ENCODE data around the gene U2AF1L4. TPM values are rescaled to one million over a fixed set of nuclear protein-coding genes. Genes with fewer than 3 reads are reported as not detected.

U2AF1L4 gene
- 10 to 100 TPM; 63.7 to 78.2 (median 73.0) TPM for total RNA-seq
- 25.0 TPM for total RNA-seq (2013)

DNA sequence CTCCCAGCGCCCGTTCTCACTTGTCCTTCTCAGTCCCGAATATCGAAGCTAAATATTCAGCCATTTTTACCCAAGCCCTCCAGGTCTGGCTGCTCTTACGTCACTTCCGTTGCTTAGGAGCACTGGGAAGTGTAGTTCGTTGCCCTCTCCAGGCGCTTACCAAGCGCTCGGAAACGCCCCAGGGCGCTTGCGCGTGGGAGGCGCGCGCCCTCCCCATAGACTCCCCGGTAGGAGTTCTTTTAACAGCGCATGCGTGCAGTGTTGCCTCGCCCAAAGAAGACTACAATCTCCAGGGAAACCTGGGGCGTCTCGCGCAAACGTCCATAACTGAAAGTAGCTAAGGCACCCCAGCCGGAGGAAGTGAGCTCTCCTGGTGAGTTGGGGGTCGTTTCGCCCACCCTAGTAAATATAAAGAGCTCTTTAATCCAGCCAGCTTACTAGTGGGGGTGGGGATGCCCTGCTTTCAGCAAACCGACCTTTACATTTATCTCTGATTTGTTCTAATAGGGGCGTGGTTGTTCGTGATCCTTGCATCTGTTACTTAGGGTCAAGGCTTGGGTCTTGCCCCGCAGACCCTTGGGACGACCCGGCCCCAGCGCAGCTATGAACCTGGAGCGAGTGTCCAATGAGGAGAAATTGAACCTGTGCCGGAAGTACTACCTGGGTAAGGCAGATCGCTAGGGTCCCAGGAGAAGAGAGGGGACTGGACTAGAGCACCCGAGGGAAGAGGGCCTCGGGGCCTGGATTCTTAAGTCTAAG is at the start of gene U2AF1L4, which contains the start of gene PSENEN:
U2AF1L4 (minus strand) TSS at position 91 of the 759 bp plus-strand sequence; CDS start at position 64, 27 bp downstream.
PSENEN (plus strand) TSS at position 324 of the 759 bp plus-strand sequence; CDS start at position 604, 280 bp downstream.
- Histone ChIP-seq H3K27ac (ENCODE audit: low read length) (peak within 1 kb of the TSS; percentile 100), H3K36me3 (ENCODE audit: control insufficient read depth, insufficient read depth, low read length) (no peaks in the 10 kb centered on the region), H3K9me3 (ENCODE audit: control insufficient read depth, insufficient read depth, low read length) (no peaks in the 10 kb centered on the region), H3K4me1 (ENCODE audit: control insufficient read depth, insufficient read depth, low read length) (peaks cover 72% of the 10 kb centered on the region), H3K27me3 (ENCODE audit: control insufficient read depth, insufficient read depth, low read length) (no peaks in the 10 kb centered on the region), H3K4me3 (ENCODE audit: low read length) (peak within 1 kb of the TSS; percentile 88)
- under 1% methylated on average over 37 of the region's 40 CpGs for WGBS (ENCODE audit: insufficient coverage)
- peak within 1 kb of the TSS; percentile 96 to 99 for H3K27ac Mint-ChIP-seq
- peak within 1 kb of the TSS; percentile 99 for H3K4me3 Mint-ChIP-seq
- no peaks in the 10 kb centered on the region for H3K36me3 Mint-ChIP-seq
- ATAC-seq (peak; percentile 55 to 80 (median 65)), DNase-seq (peak; percentile 93 to 100)
- intact Hi-C loops (cut with micrococcal nuclease) = loop anchor here (1.0 to 10.0 kb wide), 6 partner anchors 28 to 372 kb away; partner anchors contain the start of genes ARHGAP33, COX6B1, HCST and NFKBID
- H3K4me1 Mint-ChIP-seq = peaks cover 48 to 66% of the 10 kb centered on the region in 2 donors
- TF ChIP-seq, protein P1, sequence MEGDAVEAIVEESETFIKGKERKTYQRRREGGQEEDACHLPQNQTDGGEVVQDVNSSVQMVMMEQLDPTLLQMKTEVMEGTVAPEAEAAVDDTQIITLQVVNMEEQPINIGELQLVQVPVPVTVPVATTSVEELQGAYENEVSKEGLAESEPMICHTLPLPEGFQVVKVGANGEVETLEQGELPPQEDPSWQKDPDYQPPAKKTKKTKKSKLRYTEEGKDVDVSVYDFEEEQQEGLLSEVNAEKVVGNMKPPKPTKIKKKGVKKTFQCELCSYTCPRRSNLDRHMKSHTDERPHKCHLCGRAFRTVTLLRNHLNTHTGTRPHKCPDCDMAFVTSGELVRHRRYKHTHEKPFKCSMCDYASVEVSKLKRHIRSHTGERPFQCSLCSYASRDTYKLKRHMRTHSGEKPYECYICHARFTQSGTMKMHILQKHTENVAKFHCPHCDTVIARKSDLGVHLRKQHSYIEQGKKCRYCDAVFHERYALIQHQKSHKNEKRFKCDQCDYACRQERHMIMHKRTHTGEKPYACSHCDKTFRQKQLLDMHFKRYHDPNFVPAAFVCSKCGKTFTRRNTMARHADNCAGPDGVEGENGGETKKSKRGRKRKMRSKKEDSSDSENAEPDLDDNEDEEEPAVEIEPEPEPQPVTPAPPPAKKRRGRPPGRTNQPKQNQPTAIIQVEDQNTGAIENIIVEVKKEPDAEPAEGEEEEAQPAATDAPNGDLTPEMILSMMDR (IDR thresholded peaks at IDR 0.05) = no peak
- no peaks in the 10 kb centered on the region for H3K27me3 Mint-ChIP-seq (ENCODE audit: low read depth in 2 of 2)
- no peaks in the 10 kb centered on the region for H3K9me3 Mint-ChIP-seq

DNA sequence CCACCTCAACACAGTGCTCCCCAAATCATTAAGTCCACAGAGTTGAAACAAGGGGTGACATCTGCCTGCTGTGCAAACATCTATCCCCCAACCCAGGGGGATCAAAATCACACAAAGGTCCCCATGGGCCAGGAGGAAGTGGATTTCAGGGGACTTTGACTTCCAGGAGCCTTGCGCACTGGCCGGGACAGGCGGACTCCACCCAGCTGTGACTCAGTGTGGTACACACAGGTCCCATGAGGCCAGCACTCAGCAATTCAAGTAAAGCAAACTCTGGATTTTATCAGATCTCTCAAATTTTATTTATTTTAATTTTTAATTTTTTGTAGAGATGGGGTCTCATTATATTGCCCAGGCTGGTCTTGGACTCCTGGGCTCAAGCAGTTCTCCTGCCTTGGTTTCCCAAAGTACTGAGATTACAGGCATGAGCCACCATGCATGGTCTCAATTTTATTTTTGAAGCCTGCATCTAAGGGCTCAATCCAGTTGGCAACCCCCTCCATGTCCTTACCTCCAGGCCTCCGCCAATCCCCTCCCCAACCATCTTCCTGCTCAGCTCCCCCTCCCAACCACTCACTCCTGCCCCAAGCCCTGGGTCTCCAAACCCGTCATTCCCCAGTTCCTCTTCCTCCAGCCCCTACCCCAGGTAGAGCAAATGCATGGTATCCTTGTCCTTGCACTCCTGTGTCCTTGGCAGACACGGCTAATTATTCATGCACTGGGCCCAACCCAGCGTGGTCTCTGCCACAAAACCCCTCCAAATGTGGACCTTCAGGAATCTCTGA is 48.4 kb upstream of the U2AF1L4 start:
- Histone ChIP-seq H3K9me3 (ENCODE audit: control insufficient read depth, insufficient read depth, low read length) (no peaks in the 10 kb centered on the region), H3K27ac (ENCODE audit: low read length) (no peak overlapping the region), H3K36me3 (ENCODE audit: control insufficient read depth, insufficient read depth, low read length) (no peaks in the 10 kb centered on the region), H3K4me1 (ENCODE audit: control insufficient read depth, insufficient read depth, low read length) (peaks cover 9% of the 10 kb centered on the region), H3K27me3 (ENCODE audit: control insufficient read depth, insufficient read depth, low read length) (peaks cover 5% of the 10 kb centered on the region), H3K4me3 (ENCODE audit: low read length) (no peak overlapping the region)
- Mint-ChIP-seq H3K27ac (no peak overlapping the region), H3K36me3 (no peaks in the 10 kb centered on the region), H3K9me3 (no peaks in the 10 kb centered on the region), H3K4me1 (peaks cover 0 to 11% of the 10 kb centered on the region in 2 donors), H3K4me3 (no peak overlapping the region), H3K27me3 (ENCODE audit: low read depth in 2 of 2) (peaks cover 0 to 23% of the 10 kb centered on the region in 2 donors)
- intact Hi-C loops (cut with micrococcal nuclease) = no loop called here
- DNase-seq (no peak), ATAC-seq (no peak)
- WGBS (ENCODE audit: insufficient coverage) = 75% methylated on average over 7 of the region's 7 CpGs
- TF ChIP-seq, protein P1 (IDR thresholded peaks at IDR 0.05) = no peak

DNA sequence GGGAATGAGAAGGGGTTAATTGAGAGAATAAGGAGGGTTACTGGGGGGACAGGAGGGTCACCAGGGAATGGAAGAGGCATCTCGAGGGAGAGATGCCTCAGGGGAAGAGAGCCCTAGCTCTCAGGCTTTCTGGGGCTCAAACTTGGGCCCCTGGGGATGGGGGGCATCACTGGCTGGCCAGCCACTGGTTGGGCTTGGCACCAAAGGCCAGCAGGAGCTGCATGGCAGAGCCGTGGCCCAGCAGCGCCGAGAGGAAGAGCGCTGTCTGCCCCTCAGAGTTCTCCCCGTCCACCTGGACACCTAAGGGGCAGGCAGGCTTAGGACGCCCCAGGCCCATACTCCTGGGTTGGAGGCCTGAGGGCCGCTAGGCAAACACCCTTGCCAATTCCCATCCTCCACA is 47.7 kb upstream of the U2AF1L4 start:
- H3K4me1 ChIP-seq (ENCODE audit: control insufficient read depth, insufficient read depth, low read length) = peaks cover 8% of the 10 kb centered on the region
- no peak overlapping the region for H3K27ac ChIP-seq (ENCODE audit: low read length)
- TF ChIP-seq, protein P1 (IDR thresholded peaks at IDR 0.05) = no peak
- H3K27me3 Mint-ChIP-seq (ENCODE audit: low read depth in 2 of 2) = peaks cover 0 to 23% of the 10 kb centered on the region in 2 donors
- no peaks in the 10 kb centered on the region for H3K9me3 ChIP-seq (ENCODE audit: control insufficient read depth, insufficient read depth, low read length)
- intact Hi-C loops (cut with micrococcal nuclease) = no loop called here
- ATAC-seq = no peak
- no peaks in the 10 kb centered on the region for H3K36me3 ChIP-seq (ENCODE audit: control insufficient read depth, insufficient read depth, low read length)
- no peak overlapping the region for H3K27ac Mint-ChIP-seq
- H3K27me3 ChIP-seq (ENCODE audit: control insufficient read depth, insufficient read depth, low read length) = peaks cover 4% of the 10 kb centered on the region
- no peaks in the 10 kb centered on the region for H3K36me3 Mint-ChIP-seq
- H3K4me3 Mint-ChIP-seq = no peak overlapping the region
- no peaks in the 10 kb centered on the region for H3K9me3 Mint-ChIP-seq
- 85% methylated on average over 8 of the region's 8 CpGs for WGBS (ENCODE audit: insufficient coverage)
- no peak for DNase-seq
- H3K4me3 ChIP-seq (ENCODE audit: low read length) = no peak overlapping the region
- peaks cover 0 to 11% of the 10 kb centered on the region in 2 donors for H3K4me1 Mint-ChIP-seq

Measured in natural killer cell (primary cell).